ENCODE results near the gene GJB1. TPM values are rescaled to one million over a fixed set of nuclear protein-coding genes. Genes with fewer than 3 reads are reported as not detected.

The GJB1 gene
- total RNA-seq, 1 donor from 2014 or later = 3.9 TPM

GRCh38 chrX:71199252-71200008 is 23.6 kb upstream of the GJB1 start:
- Mint-ChIP-seq H3K36me3 (no peaks in the 10 kb centered on the region), H3K27ac (no peak overlapping the region), H3K27me3 (no peaks in the 10 kb centered on the region), H3K4me3 (no peak overlapping the region), H3K4me1 (ENCODE audit: unreplicated experiment) (no peaks in the 10 kb centered on the region), H3K9me3 (no peaks in the 10 kb centered on the region)
- no peak for DNase-seq (ENCODE audit: extremely low spot score, unreplicated experiment)
- no peak for TF ChIP-seq CTCF (conservative IDR thresholded peaks at IDR 0.05)

- Mint-ChIP-seq H3K27ac (no peak overlapping the region), H3K9me3 (no peaks in the 10 kb centered on the region), H3K36me3 (no peaks in the 10 kb centered on the region), H3K4me3 (no peak overlapping the region), H3K27me3 (no peaks in the 10 kb centered on the region), H3K4me1 (ENCODE audit: unreplicated experiment) (peaks cover 3% of the 10 kb centered on the region)
- TF ChIP-seq CTCF (conservative IDR thresholded peaks at IDR 0.05) = no peak
- DNase-seq (ENCODE audit: extremely low spot score, unreplicated experiment) = no peak
Measured at GRCh38 chrX:71210816-71211215, 12.2 kb upstream of the GJB1 start.

GRCh38 chrX:71212536-71212935 is 10.5 kb upstream of the GJB1 start:
- no peak for DNase-seq (ENCODE audit: extremely low spot score, unreplicated experiment)
- no peak overlapping the region for H3K4me3 Mint-ChIP-seq
- no peaks in the 10 kb centered on the region for H3K36me3 Mint-ChIP-seq
- H3K9me3 Mint-ChIP-seq = no peaks in the 10 kb centered on the region
- peaks cover 3% of the 10 kb centered on the region for H3K4me1 Mint-ChIP-seq (ENCODE audit: unreplicated experiment)
- no peaks in the 10 kb centered on the region for H3K27me3 Mint-ChIP-seq
- no peak overlapping the region for H3K27ac Mint-ChIP-seq
- no peak for TF ChIP-seq CTCF (conservative IDR thresholded peaks at IDR 0.05)

GRCh38 chrX:71214152-71214551 is 8.9 kb upstream of the GJB1 start:
- H3K9me3 Mint-ChIP-seq = no peaks in the 10 kb centered on the region
- no peak overlapping the region for H3K27ac Mint-ChIP-seq
- no peaks in the 10 kb centered on the region for H3K27me3 Mint-ChIP-seq
- H3K36me3 Mint-ChIP-seq = no peaks in the 10 kb centered on the region
- no peak for TF ChIP-seq CTCF (conservative IDR thresholded peaks at IDR 0.05)
- no peak for DNase-seq (ENCODE audit: extremely low spot score, unreplicated experiment)
- H3K4me3 Mint-ChIP-seq = no peak overlapping the region
- H3K4me1 Mint-ChIP-seq (ENCODE audit: unreplicated experiment) = peaks cover 3% of the 10 kb centered on the region

GRCh38 chrX:71214604-71215337 is 8.3 kb upstream of the GJB1 start:
- no peak for DNase-seq (ENCODE audit: extremely low spot score, unreplicated experiment)
- H3K9me3 Mint-ChIP-seq = no peaks in the 10 kb centered on the region
- H3K27ac Mint-ChIP-seq = peak overlapping the region; percentile 11
- peak overlapping the region; percentile 71 for H3K4me3 Mint-ChIP-seq
- H3K27me3 Mint-ChIP-seq = no peaks in the 10 kb centered on the region
- peaks cover 3% of the 10 kb centered on the region for H3K4me1 Mint-ChIP-seq (ENCODE audit: unreplicated experiment)
- no peak for TF ChIP-seq CTCF (conservative IDR thresholded peaks at IDR 0.05)
- no peaks in the 10 kb centered on the region for H3K36me3 Mint-ChIP-seq
